Neural progenitor cell (in vitro differentiated cells): ENCODE measurements around the gene BARD1.

ENCODE experiments used
- EZH2 ChIP-seq: fragments of 200-600 bp; sonication (generic); IDR thresholded peaks from 2 replicates; pipeline ENCODE4 v1.6.1; 2017; ENCODE audit warnings: antibody characterized with exemption, mild to moderate bottlenecking, moderate library complexity
- EZH2phosphoT487 ChIP-seq: fragments of 200-600 bp; sonication (generic); IDR thresholded peaks from 2 replicates; pipeline ENCODE4 v1.6.1; 2017; ENCODE audit warnings: antibody characterized with exemption
- TF ChIP-seq, protein P1 (sequence below): fragments of 200-600 bp; sonication (generic); IDR thresholded peaks from 2 replicates; pipeline ENCODE4 v1.5.1; 2017; ENCODE audit warnings: antibody characterized with exemption, mild to moderate bottlenecking

DNA sequence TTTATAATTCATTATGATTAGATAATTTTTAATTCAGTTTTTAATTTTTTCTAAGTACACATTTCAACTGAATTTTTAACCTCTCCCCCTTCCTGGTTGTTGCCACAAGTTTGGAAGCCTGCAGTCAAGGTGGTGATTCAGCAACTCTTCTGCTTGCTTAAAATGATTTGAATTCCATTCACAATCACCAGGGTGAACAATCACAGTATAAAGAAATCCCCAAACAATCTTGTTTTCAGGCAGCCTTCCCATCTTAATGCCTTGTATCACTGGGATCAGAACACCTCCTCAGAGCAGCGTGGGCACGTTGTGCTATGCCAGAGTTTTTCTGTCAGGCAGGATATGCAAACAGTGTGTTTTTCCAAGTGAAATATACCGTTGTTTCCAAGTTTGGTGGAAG is 46.7 kb upstream of the BARD1 start:
- TF ChIP-seq EZH2 (no peak), EZH2phosphoT487 (no peak)
- TF ChIP-seq, protein P1, sequence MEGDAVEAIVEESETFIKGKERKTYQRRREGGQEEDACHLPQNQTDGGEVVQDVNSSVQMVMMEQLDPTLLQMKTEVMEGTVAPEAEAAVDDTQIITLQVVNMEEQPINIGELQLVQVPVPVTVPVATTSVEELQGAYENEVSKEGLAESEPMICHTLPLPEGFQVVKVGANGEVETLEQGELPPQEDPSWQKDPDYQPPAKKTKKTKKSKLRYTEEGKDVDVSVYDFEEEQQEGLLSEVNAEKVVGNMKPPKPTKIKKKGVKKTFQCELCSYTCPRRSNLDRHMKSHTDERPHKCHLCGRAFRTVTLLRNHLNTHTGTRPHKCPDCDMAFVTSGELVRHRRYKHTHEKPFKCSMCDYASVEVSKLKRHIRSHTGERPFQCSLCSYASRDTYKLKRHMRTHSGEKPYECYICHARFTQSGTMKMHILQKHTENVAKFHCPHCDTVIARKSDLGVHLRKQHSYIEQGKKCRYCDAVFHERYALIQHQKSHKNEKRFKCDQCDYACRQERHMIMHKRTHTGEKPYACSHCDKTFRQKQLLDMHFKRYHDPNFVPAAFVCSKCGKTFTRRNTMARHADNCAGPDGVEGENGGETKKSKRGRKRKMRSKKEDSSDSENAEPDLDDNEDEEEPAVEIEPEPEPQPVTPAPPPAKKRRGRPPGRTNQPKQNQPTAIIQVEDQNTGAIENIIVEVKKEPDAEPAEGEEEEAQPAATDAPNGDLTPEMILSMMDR, result no peak
